B cell (primary cell): Measurements from ENCODE around the gene AGPAT3.

Experiments used
- EZH2 ChIP-seq: IDR thresholded peaks from 2 replicates; pipeline ENCODE4 v1.6.1; 2012; ENCODE audit warnings: borderline replicate concordance, low read depth, mild to moderate bottlenecking, moderate library complexity, low read length; ENCODE audit not compliant: insufficient read depth, poor library complexity, severe bottlenecking
- TF ChIP-seq, protein P1 (sequence below): fragments of 200-600 bp; IDR thresholded peaks from one replicate; pipeline ENCODE4 v1.8.0; 2022; ENCODE audit warnings: antibody characterized with exemption, mild to moderate bottlenecking

- TF ChIP-seq, protein P1, sequence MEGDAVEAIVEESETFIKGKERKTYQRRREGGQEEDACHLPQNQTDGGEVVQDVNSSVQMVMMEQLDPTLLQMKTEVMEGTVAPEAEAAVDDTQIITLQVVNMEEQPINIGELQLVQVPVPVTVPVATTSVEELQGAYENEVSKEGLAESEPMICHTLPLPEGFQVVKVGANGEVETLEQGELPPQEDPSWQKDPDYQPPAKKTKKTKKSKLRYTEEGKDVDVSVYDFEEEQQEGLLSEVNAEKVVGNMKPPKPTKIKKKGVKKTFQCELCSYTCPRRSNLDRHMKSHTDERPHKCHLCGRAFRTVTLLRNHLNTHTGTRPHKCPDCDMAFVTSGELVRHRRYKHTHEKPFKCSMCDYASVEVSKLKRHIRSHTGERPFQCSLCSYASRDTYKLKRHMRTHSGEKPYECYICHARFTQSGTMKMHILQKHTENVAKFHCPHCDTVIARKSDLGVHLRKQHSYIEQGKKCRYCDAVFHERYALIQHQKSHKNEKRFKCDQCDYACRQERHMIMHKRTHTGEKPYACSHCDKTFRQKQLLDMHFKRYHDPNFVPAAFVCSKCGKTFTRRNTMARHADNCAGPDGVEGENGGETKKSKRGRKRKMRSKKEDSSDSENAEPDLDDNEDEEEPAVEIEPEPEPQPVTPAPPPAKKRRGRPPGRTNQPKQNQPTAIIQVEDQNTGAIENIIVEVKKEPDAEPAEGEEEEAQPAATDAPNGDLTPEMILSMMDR: no peak
- no peak for TF ChIP-seq EZH2
Observed at GRCh38 chr21:43892984-43893535, 28.0 kb downstream of the AGPAT3 start.
